RWPE2 (cell line): Measurements from ENCODE around the gene IL1RAPL1.

ENCODE experiments used
- ATAC-seq: fragments of 200-7000 bp; cut with Tn5 transposase; 3 replicates; pipeline ENCODE4 v1.9.1; 2021; ENCODE audit warnings: low read depth
- DNase-seq: peaks from one replicate; pipeline ENCODE4 v3.0.0-alpha.2; 2020; ENCODE audit warnings: low spot score
- H3K27ac ChIP-seq: fragments of 450-650 bp; 2 replicates; pipeline ENCODE4 v1.5.1; 2017; ENCODE audit warnings: mild to moderate bottlenecking; ENCODE audit not compliant: poor library complexity, severe bottlenecking
- H3K27me3 ChIP-seq: fragments of 250-450 bp; sonication (Bioruptor Pico); 2 replicates; pipeline ENCODE4 v1.5.1; 2021; ENCODE audit warnings: mild to moderate bottlenecking, moderate library complexity; ENCODE audit not compliant: insufficient read depth, poor library complexity, severe bottlenecking
- H3K36me3 ChIP-seq: fragments of 250-450 bp; sonication (Bioruptor Pico); 2 replicates; pipeline ENCODE4 v1.5.1; 2020; ENCODE audit warnings: low read depth, mild to moderate bottlenecking, moderate library complexity
- H3K4me1 ChIP-seq: fragments of 250-450 bp; sonication (Bioruptor Pico); 2 replicates; pipeline ENCODE4 v1.5.1; 2021; ENCODE audit warnings: mild to moderate bottlenecking, moderate library complexity; ENCODE audit not compliant: insufficient read depth, poor library complexity, severe bottlenecking
- H3K4me3 ChIP-seq: fragments of 250-450 bp; sonication (Bioruptor Pico); 2 replicates; pipeline ENCODE4 v1.5.1; 2021; ENCODE audit warnings: mild to moderate bottlenecking, moderate library complexity; ENCODE audit not compliant: severe bottlenecking
- H3K9me3 ChIP-seq: fragments of 250-450 bp; sonication (Bioruptor Pico); 2 replicates; pipeline ENCODE4 v1.5.1; 2021; ENCODE audit warnings: mild to moderate bottlenecking, moderate library complexity; ENCODE audit not compliant: severe bottlenecking
- CTCF ChIP-seq: fragments of 450-650 bp; IDR thresholded peaks from one replicate; pipeline ENCODE4 v1.5.1; 2017; ENCODE audit warnings: mild to moderate bottlenecking, moderate library complexity; ENCODE audit not compliant: poor library complexity, severe bottlenecking

IL1RAPL1 gene

GRCh38 chrX:28613558-28613957 is 26.3 kb downstream of the IL1RAPL1 start:
- H3K27ac ChIP-seq, result no peak overlapping the region
- H3K36me3 ChIP-seq, result no peaks in the 10 kb centered on the region
- H3K4me1 ChIP-seq, result no peaks in the 10 kb centered on the region
- H3K27me3 ChIP-seq, result no peaks in the 10 kb centered on the region
- TF ChIP-seq CTCF, result no peak
- DNase-seq (no peak), ATAC-seq (no peak)
- H3K9me3 ChIP-seq, result no peaks in the 10 kb centered on the region
- H3K4me3 ChIP-seq, result no peak overlapping the region

- Histone ChIP-seq H3K4me1 (no peaks in the 10 kb centered on the region), H3K4me3 (no peak overlapping the region), H3K36me3 (no peaks in the 10 kb centered on the region), H3K27ac (no peak overlapping the region), H3K9me3 (no peaks in the 10 kb centered on the region), H3K27me3 (no peaks in the 10 kb centered on the region)
- no peak for TF ChIP-seq CTCF
- ATAC-seq (no peak), DNase-seq (no peak)
These were observed 38.0 kb downstream of the IL1RAPL1 start for GRCh38 chrX:28625223-28625622.

GRCh38 chrX:28626515-28626914 is 39.3 kb downstream of the IL1RAPL1 start:
- ATAC-seq (no peak), DNase-seq (no peak)
- TF ChIP-seq CTCF, result no peak
- no peaks in the 10 kb centered on the region for H3K27me3 ChIP-seq
- H3K27ac ChIP-seq, result no peak overlapping the region
- no peaks in the 10 kb centered on the region for H3K36me3 ChIP-seq
- no peak overlapping the region for H3K4me3 ChIP-seq
- no peaks in the 10 kb centered on the region for H3K9me3 ChIP-seq
- H3K4me1 ChIP-seq, result no peaks in the 10 kb centered on the region

GRCh38 chrX:28628120-28628519 is 40.9 kb downstream of the IL1RAPL1 start:
- no peaks in the 10 kb centered on the region for H3K27me3 ChIP-seq
- H3K36me3 ChIP-seq, result no peaks in the 10 kb centered on the region
- H3K27ac ChIP-seq, result no peak overlapping the region
- TF ChIP-seq CTCF, result no peak
- H3K9me3 ChIP-seq, result no peaks in the 10 kb centered on the region
- H3K4me3 ChIP-seq, result no peak overlapping the region
- no peak for DNase-seq
- ATAC-seq, result no peak
- H3K4me1 ChIP-seq, result no peaks in the 10 kb centered on the region

- TF ChIP-seq CTCF, result no peak
- no peaks in the 10 kb centered on the region for H3K4me1 ChIP-seq
- ATAC-seq, result no peak
- no peaks in the 10 kb centered on the region for H3K9me3 ChIP-seq
- H3K4me3 ChIP-seq, result no peak overlapping the region
- no peak for DNase-seq
- H3K27ac ChIP-seq, result no peak overlapping the region
- no peaks in the 10 kb centered on the region for H3K27me3 ChIP-seq
- no peaks in the 10 kb centered on the region for H3K36me3 ChIP-seq
These were observed 51.5 kb downstream of the IL1RAPL1 start for GRCh38 chrX:28638775-28639174.
